Thoracic aorta (tissue), 2 donors: ENCODE measurements around the gene NBEAL2. TPM values are rescaled to one million over a fixed set of nuclear protein-coding genes. Genes with fewer than 3 reads are reported as not detected.

Source experiments
- ATAC-seq: fragments of 150-250 bp; one replicate; pipeline ENCODE4 v1.8.0; 2017; ENCODE audit warnings: low read depth; ENCODE audit not compliant: insufficient number of reproducible peaks, low FRiP score
- DNase-seq: peaks from one replicate; pipeline ENCODE4 v3.0.0-alpha.2; 2020; ENCODE audit warnings: low spot score
- H3K27ac ChIP-seq, 2 donors: fragments of 200-600 bp; sonication (generic); 1 replicate in 1 of 2; 2 replicates in 1 of 2; pipeline ENCODE4 v1.5.1; 2016; ENCODE audit warnings: mild to moderate bottlenecking in 2 of 2, moderate library complexity in 2 of 2
- H3K27me3 ChIP-seq: fragments of 200-600 bp; sonication (generic); replicated peaks from 2 replicates; pipeline ENCODE4 v1.6.0; 2016; ENCODE audit warnings: mild to moderate bottlenecking; ENCODE audit not compliant: insufficient read depth
- H3K36me3 ChIP-seq: fragments of 200-600 bp; sonication (generic); one replicate; pipeline ENCODE4 v1.5.1; 2016
- H3K4me1 ChIP-seq, 2 donors: fragments of 200-600 bp; sonication (generic); 1 replicate in 1 of 2; 2 replicates in 1 of 2; pipeline versions ENCODE4 v1.5.1 to v1.6.0; 2016; ENCODE audit warnings: low read depth in 2 of 2, mild to moderate bottlenecking in 1 of 2; ENCODE audit not compliant: control insufficient read depth in 1 of 2
- H3K4me3 ChIP-seq: fragments of 200-600 bp; sonication (generic); 2 replicates; pipeline ENCODE4 v1.5.1; 2016; ENCODE audit warnings: mild to moderate bottlenecking
- H3K9me3 ChIP-seq: fragments of 200-600 bp; sonication (generic); 2 replicates; pipeline ENCODE4 v1.5.1; 2016
- total RNA-seq, 2 donors: library from RNA; depleted of rRNA; stranded (reverse); fragments of >200 nt; gene quantifications; one replicate each; pipeline versions ENCODE4 v1.1.0 to v1.2.3, GENCODE V29; 2016
- TF ChIP-seq, protein P1 (sequence below): fragments of 200-600 bp; sonication (generic); IDR thresholded peaks from one replicate; pipeline ENCODE4 v1.5.1; 2019; ENCODE audit warnings: antibody characterized with exemption

NBEAL2 gene
- total RNA-seq, 2 donors from 2014 or later: 39.7 to 48.7 TPM

GRCh38 chr3:46955157-46955556 is 24.3 kb upstream of the NBEAL2 start:
- H3K9me3 ChIP-seq: no peaks in the 10 kb centered on the region
- ATAC-seq (no peak), DNase-seq (no peak)
- peaks cover 30 to 67% of the 10 kb centered on the region in 2 donors for H3K4me1 ChIP-seq
- H3K27ac ChIP-seq: no peak overlapping the region
- TF ChIP-seq, protein P1, sequence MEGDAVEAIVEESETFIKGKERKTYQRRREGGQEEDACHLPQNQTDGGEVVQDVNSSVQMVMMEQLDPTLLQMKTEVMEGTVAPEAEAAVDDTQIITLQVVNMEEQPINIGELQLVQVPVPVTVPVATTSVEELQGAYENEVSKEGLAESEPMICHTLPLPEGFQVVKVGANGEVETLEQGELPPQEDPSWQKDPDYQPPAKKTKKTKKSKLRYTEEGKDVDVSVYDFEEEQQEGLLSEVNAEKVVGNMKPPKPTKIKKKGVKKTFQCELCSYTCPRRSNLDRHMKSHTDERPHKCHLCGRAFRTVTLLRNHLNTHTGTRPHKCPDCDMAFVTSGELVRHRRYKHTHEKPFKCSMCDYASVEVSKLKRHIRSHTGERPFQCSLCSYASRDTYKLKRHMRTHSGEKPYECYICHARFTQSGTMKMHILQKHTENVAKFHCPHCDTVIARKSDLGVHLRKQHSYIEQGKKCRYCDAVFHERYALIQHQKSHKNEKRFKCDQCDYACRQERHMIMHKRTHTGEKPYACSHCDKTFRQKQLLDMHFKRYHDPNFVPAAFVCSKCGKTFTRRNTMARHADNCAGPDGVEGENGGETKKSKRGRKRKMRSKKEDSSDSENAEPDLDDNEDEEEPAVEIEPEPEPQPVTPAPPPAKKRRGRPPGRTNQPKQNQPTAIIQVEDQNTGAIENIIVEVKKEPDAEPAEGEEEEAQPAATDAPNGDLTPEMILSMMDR: no peak
- no peaks in the 10 kb centered on the region for H3K36me3 ChIP-seq
- H3K27me3 ChIP-seq: no peaks in the 10 kb centered on the region
- H3K4me3 ChIP-seq: no peak overlapping the region

- peaks cover 33 to 67% of the 10 kb centered on the region in 2 donors for H3K4me1 ChIP-seq
Measured at GRCh38 chr3:46955801-46956259, 23.6 kb upstream of the NBEAL2 start.

DNA sequence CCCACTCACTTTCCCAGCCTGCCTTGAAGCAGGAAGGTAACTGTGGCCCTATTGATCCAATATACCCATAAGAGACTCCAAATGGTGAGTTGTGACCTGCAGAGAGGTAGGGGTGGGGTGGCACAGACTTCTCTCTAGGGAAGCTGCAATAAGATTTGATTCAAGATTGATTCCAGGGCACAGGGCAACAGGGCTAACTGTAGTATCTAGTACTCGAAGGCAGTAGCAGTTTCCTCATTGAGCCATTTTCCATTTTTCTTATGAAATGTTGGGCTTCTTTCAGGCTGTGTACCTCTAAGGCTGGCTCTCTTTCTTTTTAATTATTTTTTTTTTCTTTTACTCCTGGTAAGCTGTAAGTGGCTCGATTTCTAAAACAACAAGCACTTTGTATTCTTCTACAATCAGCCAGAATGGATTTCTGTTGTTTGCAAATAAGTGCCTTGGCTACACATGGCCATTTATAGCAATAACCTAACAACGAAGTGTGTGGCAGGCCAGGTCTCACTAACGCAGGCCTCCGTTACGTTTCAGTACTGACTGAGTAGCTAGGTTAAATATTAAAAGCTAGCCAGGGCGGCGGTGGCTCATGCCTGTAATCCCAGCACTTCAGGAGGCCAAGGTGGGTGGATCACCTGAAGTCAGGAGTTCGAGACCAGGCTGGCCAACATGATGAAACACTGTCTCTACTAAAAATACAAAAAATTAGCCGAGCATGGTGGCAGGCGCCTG is 22.2 kb upstream of the NBEAL2 start:
- no peak overlapping the region for H3K27ac ChIP-seq

More at GRCh38 chr3:46955801-46956259, 23.6 kb upstream of the NBEAL2 start:
- Histone ChIP-seq H3K9me3 (no peaks in the 10 kb centered on the region), H3K27me3 (no peaks in the 10 kb centered on the region), H3K4me3 (no peak overlapping the region), H3K27ac (no peak overlapping the region), H3K36me3 (no peaks in the 10 kb centered on the region)
- ATAC-seq (no peak), DNase-seq (no peak)
- TF ChIP-seq, protein P1: no peak

GRCh38 chr3:46958467-46959160 is 20.9 kb upstream of the NBEAL2 start:
- H3K4me3 ChIP-seq: no peak overlapping the region
- peaks cover 39 to 64% of the 10 kb centered on the region in 2 donors for H3K4me1 ChIP-seq
- no peak for ATAC-seq
- no peak overlapping the region for H3K27ac ChIP-seq
- TF ChIP-seq, protein P1: no peak
- DNase-seq: no peak
- H3K27me3 ChIP-seq: no peaks in the 10 kb centered on the region
- no peaks in the 10 kb centered on the region for H3K9me3 ChIP-seq
- no peaks in the 10 kb centered on the region for H3K36me3 ChIP-seq

More for the DNA sequence above, 22.2 kb upstream of the NBEAL2 start:
- ATAC-seq: no peak
- H3K36me3 ChIP-seq: no peaks in the 10 kb centered on the region
- no peak for DNase-seq
- TF ChIP-seq, protein P1: no peak
- peaks cover 42 to 73% of the 10 kb centered on the region in 2 donors for H3K4me1 ChIP-seq
- no peaks in the 10 kb centered on the region for H3K9me3 ChIP-seq
- no peak overlapping the region for H3K4me3 ChIP-seq
- no peaks in the 10 kb centered on the region for H3K27me3 ChIP-seq

DNA sequence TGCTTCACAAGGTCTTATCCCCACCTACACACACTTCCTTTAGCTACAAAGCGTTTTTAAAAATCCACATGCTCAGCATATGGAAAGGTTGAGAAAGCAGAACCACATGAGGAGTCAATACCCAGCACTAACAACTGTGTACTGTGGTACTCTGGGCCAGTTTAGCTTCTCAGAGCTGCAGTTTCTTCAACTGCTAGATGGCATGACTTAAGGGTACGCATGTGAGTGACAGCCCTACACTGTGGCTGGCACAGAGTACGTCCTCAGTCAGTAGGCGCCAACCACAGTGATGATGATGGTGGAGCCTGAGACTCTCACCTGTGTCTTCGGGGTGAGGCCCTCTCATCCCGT is 20.3 kb upstream of the NBEAL2 start:
- no peak overlapping the region for H3K27ac ChIP-seq

More for the DNA sequence above, 20.3 kb upstream of the NBEAL2 start:
- TF ChIP-seq, protein P1: no peak
- H3K27me3 ChIP-seq: no peaks in the 10 kb centered on the region
- H3K36me3 ChIP-seq: no peaks in the 10 kb centered on the region
- peaks cover 37 to 58% of the 10 kb centered on the region in 2 donors for H3K4me1 ChIP-seq
- DNase-seq: no peak
- ATAC-seq: no peak
- H3K4me3 ChIP-seq: no peak overlapping the region
- no peaks in the 10 kb centered on the region for H3K9me3 ChIP-seq
